Tibial nerve (tissue), 4 donors: ENCODE measurements around the gene MTHFR. TPM values are rescaled to one million over a fixed set of nuclear protein-coding genes. Genes with fewer than 3 reads are reported as not detected.

Experiments used
- DNase-seq, 2 donors: peaks; one replicate each; pipeline ENCODE4 v3.0.0-alpha.2; 2019; ENCODE audit warnings: low spot score in 2 of 2
- H3K27ac ChIP-seq, 4 donors: fragments of 200-600 bp; sonication (generic) in 3 of 4; one replicate each; pipeline ENCODE4 v1.5.1; 2017 to 2019; ENCODE audit warnings: mild to moderate bottlenecking in 1 of 4
- H3K27me3 ChIP-seq, 2 donors: fragments of 200-600 bp; sonication (generic) in 1 of 2; one replicate each; pipeline versions ENCODE4 v1.5.1 to v1.6.0; 2017 to 2019
- H3K36me3 ChIP-seq, 3 donors: fragments of 200-600 bp; sonication (generic); one replicate each; pipeline ENCODE4 v1.5.1; 2018 to 2019
- H3K4me1 ChIP-seq, 4 donors: fragments of 200-600 bp; sonication (generic) in 3 of 4; one replicate each; pipeline ENCODE4 v1.5.1; 2017 to 2019
- H3K4me3 ChIP-seq, 4 donors: fragments of 200-600 bp; sonication (generic) in 3 of 4; one replicate each; pipeline ENCODE4 v1.5.1; 2017 to 2019; ENCODE audit warnings: mild to moderate bottlenecking in 1 of 4, moderate library complexity in 1 of 4
- H3K9me3 ChIP-seq, 4 donors: fragments of 200-600 bp; sonication (generic) in 3 of 4; one replicate each; pipeline ENCODE4 v1.5.1; 2017 to 2019
- EP300 ChIP-seq, 2 donors: sonication (generic); formaldehyde crosslinking; IDR thresholded peaks; one replicate each; pipeline ENCODE4 v1.6.1; 2017; ENCODE audit warnings: antibody characterized with exemption in 2 of 2, mild to moderate bottlenecking in 1 of 2
- POLR2A ChIP-seq, 2 donors: fragments of 450-650 bp; IDR thresholded peaks; one replicate each; pipeline ENCODE4 v1.6.1; 2017; ENCODE audit warnings: antibody characterized with exemption in 2 of 2, mild to moderate bottlenecking in 2 of 2, moderate library complexity in 2 of 2
- WGBS, 2 donors: methylation state at CpG; one replicate each; pipeline ENCODE4 v1.1.5; 2018; 5-methylcytosine and 5-hydroxymethylcytosine counted together
- total RNA-seq, 4 donors: library from RNA; depleted of rRNA; stranded (reverse); fragments of >200 nt; gene quantifications; one replicate each; pipeline ENCODE4 v1.1.0, GENCODE V29; 2016
- TF ChIP-seq, protein P1 (sequence below), 5 experiments: fragments of 200-600 bp in 3 of 5; fragments of 450-650 bp in 2 of 5; sonication (generic) in 3 of 5; IDR thresholded peaks; one replicate each; pipeline ENCODE4 v1.5.1; 2016 to 2019; ENCODE audit warnings: antibody characterized with exemption in 5 of 5, mild to moderate bottlenecking in 3 of 5, moderate library complexity in 2 of 5

Gene MTHFR
- total RNA-seq, 4 donors from 2014 or later = 61.2 to 93.9 (median 69.9) TPM

DNA sequence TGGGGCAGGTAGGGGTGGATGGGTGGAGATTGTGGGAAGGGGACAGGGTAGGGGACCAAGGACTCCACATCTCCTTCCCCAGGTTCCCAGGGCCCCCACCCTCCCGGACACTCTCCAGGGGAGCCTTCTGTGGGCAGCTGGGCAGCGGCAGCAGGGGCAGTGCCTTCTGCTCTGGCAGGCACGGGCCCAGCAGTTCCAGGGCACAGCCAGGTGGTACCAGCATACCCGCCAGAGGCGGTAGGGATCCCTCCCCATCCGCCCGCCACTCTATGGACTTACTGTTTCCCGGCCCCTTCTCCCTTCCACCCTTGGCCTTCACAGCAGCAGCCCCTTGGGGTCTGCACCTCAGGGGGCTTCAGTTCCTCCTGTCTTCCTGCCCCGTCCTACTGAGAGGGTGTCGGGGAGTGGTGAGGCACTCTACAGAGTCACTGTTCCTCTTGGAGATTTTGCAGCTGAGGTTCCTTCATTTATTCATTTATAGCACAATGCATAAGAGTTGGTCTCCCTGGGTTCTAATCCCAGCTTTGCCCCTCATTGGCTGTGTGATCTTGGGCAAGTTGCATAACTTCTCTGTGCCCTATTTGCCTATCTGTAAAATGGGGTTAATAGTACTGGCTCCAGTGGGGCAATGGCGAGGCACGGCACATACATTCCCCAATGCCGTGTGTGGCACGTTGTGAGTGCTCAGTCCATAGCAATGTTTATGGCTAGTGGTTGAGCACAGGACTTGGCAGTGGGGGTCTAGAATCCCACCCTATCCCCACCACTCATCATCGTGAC lies 26.7 kb downstream of the MTHFR start:
- Histone ChIP-seq H3K9me3 (no peaks in the 10 kb centered on the region), H3K4me1 (no peaks in the 10 kb centered on the region), H3K27ac (no peak overlapping the region), H3K36me3 (no peaks in the 10 kb centered on the region), H3K27me3 (no peaks in the 10 kb centered on the region), H3K4me3 (no peak overlapping the region)
- TF ChIP-seq, protein P1, sequence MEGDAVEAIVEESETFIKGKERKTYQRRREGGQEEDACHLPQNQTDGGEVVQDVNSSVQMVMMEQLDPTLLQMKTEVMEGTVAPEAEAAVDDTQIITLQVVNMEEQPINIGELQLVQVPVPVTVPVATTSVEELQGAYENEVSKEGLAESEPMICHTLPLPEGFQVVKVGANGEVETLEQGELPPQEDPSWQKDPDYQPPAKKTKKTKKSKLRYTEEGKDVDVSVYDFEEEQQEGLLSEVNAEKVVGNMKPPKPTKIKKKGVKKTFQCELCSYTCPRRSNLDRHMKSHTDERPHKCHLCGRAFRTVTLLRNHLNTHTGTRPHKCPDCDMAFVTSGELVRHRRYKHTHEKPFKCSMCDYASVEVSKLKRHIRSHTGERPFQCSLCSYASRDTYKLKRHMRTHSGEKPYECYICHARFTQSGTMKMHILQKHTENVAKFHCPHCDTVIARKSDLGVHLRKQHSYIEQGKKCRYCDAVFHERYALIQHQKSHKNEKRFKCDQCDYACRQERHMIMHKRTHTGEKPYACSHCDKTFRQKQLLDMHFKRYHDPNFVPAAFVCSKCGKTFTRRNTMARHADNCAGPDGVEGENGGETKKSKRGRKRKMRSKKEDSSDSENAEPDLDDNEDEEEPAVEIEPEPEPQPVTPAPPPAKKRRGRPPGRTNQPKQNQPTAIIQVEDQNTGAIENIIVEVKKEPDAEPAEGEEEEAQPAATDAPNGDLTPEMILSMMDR (IDR thresholded peaks at IDR 0.05) = no peak
- TF ChIP-seq POLR2A (IDR thresholded peaks at IDR 0.05) (no peak), EP300 (IDR thresholded peaks at IDR 0.05) (no peak)
- 85 to 91% methylated on average over 13 to 15 of the region's 15 CpGs for WGBS, 2 donors
- no peak for DNase-seq

DNA sequence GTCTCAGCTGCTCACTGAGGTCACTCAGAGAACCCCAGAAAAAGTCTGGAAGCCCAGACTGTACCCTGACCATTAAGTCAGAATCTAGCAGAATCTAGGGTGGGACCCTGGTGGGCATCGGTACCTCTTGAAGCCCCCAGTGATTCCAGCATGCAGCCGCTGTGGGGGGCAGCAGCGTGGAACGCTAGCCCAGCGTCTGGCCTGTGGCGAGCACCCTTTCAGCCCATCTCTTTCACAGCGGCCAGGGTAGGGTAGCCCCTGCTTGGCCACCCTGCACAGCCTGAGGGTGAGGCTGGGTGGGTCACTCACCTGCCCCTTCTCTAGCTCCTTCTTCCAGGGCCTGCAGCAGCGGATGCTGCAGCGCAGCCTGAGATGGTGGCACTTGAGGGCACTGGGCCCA lies 27.4 kb downstream of the MTHFR start:
- no peak for DNase-seq
- no peaks in the 10 kb centered on the region for H3K36me3 ChIP-seq
- H3K27ac ChIP-seq = no peak overlapping the region
- no peaks in the 10 kb centered on the region for H3K27me3 ChIP-seq
- H3K9me3 ChIP-seq = no peaks in the 10 kb centered on the region
- 94 to 96% methylated on average over 8 to 9 of the region's 9 CpGs for WGBS, 2 donors
- no peaks in the 10 kb centered on the region for H3K4me1 ChIP-seq
- TF ChIP-seq POLR2A (IDR thresholded peaks at IDR 0.05) (no peak), EP300 (IDR thresholded peaks at IDR 0.05) (no peak)
- TF ChIP-seq, protein P1 (IDR thresholded peaks at IDR 0.05) = no peak
- H3K4me3 ChIP-seq = no peak overlapping the region

DNA sequence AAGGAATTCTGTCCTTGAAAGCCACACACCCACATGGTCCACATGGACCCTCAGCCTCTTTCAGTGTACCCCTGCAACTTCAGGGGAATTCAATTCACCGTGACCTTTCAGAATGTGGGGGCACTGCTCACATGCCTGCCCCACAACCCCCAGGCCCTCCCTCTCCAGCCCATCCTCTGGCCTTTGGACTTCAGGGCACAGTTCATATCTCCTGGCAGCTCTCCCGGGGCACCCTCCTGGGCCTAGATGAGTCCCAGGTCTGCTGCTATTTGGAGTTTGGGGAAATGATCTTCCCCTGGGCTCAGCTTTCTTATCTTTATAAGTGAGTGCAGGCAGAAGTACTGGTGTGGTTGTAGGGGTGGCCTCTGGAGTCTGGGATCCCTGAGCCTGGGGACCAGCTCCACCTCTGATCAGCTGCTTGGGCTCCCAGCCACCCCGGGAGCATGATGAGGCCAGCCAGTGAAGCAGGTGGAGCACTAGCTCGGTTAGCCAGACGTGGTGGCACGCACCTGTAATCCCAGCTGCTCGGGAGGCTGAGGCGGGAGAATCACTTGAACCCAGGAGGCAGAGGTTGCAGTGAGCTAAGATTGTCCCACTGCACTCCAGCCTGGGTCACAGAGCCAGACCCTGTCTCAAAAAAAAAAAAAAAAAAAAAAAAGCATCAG lies 28.0 kb downstream of the MTHFR start:
- no peaks in the 10 kb centered on the region for H3K27me3 ChIP-seq
- H3K36me3 ChIP-seq = no peaks in the 10 kb centered on the region
- H3K4me1 ChIP-seq = no peaks in the 10 kb centered on the region
- H3K4me3 ChIP-seq = no peak overlapping the region
- H3K27ac ChIP-seq = no peak overlapping the region
- H3K9me3 ChIP-seq = no peaks in the 10 kb centered on the region
- WGBS, 2 donors = 80 to 82% methylated on average over 7 to 8 of the region's 8 CpGs
- no peak for TF ChIP-seq POLR2A (IDR thresholded peaks at IDR 0.05)
- no peak for TF ChIP-seq EP300 (IDR thresholded peaks at IDR 0.05)
- TF ChIP-seq, protein P1 (IDR thresholded peaks at IDR 0.05) = no peak
- no peak for DNase-seq

DNA sequence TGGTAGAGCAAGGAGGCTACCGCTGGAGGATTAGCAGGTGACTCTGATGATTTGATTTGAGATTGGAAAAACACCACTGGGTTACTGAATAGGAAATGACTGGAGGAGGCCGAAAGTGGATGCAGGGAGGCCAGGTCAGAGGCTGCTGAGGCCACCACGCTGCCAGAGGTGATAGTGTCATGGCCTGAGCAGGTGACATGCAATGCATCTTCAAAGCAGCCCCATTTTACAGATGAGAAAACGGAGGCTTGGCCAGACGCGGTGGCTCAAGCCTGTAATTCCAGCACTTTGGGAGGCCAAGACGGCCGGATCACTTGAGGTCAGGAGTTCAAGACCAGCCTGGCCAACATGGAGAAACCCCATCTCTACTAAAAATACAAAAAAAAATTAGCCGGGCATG lies 31.0 kb downstream of the MTHFR start:
- no peak overlapping the region for H3K27ac ChIP-seq
- H3K4me1 ChIP-seq = no peaks in the 10 kb centered on the region
- H3K9me3 ChIP-seq = no peaks in the 10 kb centered on the region
- no peak for DNase-seq
- no peaks in the 10 kb centered on the region for H3K36me3 ChIP-seq
- H3K27me3 ChIP-seq = no peaks in the 10 kb centered on the region
- TF ChIP-seq POLR2A (IDR thresholded peaks at IDR 0.05) (no peak), EP300 (IDR thresholded peaks at IDR 0.05) (no peak)
- TF ChIP-seq, protein P1 (IDR thresholded peaks at IDR 0.05) = no peak
- WGBS, 2 donors = 86 to 90% methylated on average over 9 of the region's 9 CpGs
- no peak overlapping the region for H3K4me3 ChIP-seq

DNA sequence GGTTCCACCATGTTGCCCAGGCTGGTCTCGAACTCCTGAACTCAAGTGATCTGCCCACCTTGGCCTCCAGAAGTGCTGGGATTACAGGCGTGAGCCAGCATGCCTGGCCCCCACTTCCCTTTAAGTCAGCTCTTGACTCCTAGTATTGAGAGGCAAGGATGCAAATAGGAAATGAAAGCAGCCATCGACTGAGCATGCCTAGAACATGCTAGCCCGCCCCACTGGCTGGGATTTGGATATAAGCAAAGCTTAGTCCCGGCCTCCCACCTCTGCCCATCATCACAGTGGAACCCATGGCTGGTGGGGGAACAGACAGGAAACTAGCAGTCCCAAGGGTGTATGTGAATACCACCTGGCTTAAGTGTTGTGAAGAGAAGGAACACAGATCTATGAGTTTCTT lies 33.3 kb downstream of the MTHFR start:
- TF ChIP-seq, protein P1 (IDR thresholded peaks at IDR 0.05) = no peak
- TF ChIP-seq POLR2A (IDR thresholded peaks at IDR 0.05) (no peak), EP300 (IDR thresholded peaks at IDR 0.05) (no peak)
- H3K27me3 ChIP-seq = no peaks in the 10 kb centered on the region
- no peak overlapping the region for H3K4me3 ChIP-seq
- no peaks in the 10 kb centered on the region for H3K36me3 ChIP-seq
- no peak overlapping the region for H3K27ac ChIP-seq
- 52 to 58% methylated on average over 5 of the region's 5 CpGs for WGBS, 2 donors
- DNase-seq = no peak
- no peaks in the 10 kb centered on the region for H3K9me3 ChIP-seq
- H3K4me1 ChIP-seq = no peaks in the 10 kb centered on the region
